Measurements from ENCODE around the gene UCP2.

The UCP2 gene

DNA sequence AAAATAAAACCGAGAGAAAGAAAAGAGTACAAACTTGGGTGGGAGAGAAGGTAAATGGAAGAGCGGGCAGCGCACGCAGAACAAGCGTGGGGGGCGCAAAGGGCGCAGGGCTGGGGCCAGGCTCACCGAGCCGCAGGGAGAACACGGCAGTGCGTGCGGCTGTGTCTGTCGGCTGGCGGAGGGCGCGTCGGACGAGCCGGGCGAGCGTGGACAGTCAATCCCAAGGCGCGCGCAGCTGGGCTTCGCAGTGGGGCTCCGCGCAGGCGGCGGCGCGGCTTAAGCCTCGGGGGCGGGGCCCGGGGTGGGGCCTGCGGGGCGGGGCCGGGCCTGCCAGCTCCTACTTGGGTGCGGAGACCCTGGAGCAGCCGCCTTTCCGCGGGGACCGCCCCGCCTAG is at the start of gene UCP2:
UCP2 (minus strand) TSS at position 249 of the 395 bp plus-strand sequence. CDS start 4,465 bp downstream, outside the sequence.
- peak; percentile 91 for DNase-seq (ENCODE audit: low spot score)

- no peak for DNase-seq (ENCODE audit: low spot score)
These were observed 48.4 kb upstream of the UCP2 start for GRCh38 chr11:74030723-74031676.

- DNase-seq (ENCODE audit: low spot score) = peak; percentile 50
These were observed 43.0 kb upstream of the UCP2 start for GRCh38 chr11:74025467-74026166.

GRCh38 chr11:74024261-74025029 is 41.8 kb upstream of the UCP2 start:
- peak; percentile 76 for DNase-seq (ENCODE audit: low spot score)

DNA sequence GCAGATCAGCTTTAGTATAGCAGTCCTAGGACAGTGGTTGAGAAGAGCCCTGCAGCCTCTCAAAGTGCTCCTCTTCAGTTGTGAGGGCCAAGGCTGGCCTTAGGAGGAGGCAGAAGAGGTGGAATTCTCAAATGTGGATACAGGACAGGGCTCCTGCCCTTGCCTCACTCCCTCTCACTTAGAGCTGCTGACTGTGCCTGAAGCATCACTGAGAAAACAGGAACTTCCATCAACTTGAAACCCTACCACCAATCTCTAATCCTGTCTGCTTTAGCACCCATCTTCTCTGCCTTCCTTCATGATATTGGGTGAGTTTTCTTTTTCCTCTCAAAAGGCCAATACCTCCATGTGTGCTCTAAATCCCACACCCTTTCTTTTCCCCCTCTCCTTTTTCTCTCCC is 40.6 kb upstream of the UCP2 start:
- no peak for DNase-seq (ENCODE audit: low spot score)

- DNase-seq (ENCODE audit: low spot score) = no peak
These were observed 39.9 kb upstream of the UCP2 start for GRCh38 chr11:74022546-74022945.

GRCh38 chr11:74021998-74022397 is 39.4 kb upstream of the UCP2 start:
- DNase-seq (ENCODE audit: low spot score) = no peak

DNA sequence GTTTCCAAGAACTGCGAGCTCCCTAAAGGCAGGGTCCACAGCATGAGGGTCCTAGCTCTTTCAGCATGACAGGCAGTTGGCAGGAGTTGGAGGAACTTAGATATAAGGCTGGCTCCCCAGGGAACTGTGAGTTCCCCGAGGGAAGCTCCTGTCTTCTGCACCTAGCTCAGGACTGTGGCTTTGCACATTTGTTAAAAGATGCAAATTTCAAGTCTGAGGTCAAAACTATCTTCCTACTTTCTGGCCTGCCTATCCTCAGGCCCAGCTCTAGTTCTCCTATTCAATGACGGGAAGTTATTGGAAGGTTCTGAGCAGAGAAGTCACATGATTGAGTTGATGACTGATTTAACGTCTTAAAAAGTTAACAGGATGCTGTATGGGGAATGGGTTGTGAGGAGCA is 37.9 kb upstream of the UCP2 start:
- DNase-seq (ENCODE audit: low spot score) = peak; percentile 47

DNA sequence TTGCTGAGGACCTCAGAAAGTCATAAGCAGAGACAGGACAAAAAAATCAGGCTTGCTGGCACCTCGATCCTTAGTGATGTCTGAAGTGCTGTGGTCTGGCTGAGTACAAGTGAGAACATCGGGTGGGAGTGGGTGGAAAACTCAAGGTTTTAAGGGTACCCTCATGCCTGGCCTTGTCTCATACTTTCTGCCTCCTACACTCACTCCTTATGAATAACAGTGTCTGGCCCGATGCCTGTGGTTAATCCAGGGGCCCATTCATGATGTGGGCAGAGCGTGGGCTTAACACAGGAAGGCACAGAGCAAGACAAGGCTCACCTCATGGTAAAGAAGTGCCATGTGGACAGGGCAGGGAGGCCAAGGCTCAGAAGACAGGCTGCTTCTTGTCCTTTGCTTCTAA is 37.2 kb upstream of the UCP2 start:
- DNase-seq (ENCODE audit: low spot score) = peak; percentile 74

- DNase-seq (ENCODE audit: low spot score) = no peak
These were observed 36.6 kb upstream of the UCP2 start for GRCh38 chr11:74019104-74019738.

GRCh38 chr11:74018331-74019005 is 35.8 kb upstream of the UCP2 start:
- no peak for DNase-seq (ENCODE audit: low spot score)

GRCh38 chr11:74017631-74018030 is 35.0 kb upstream of the UCP2 start:
- no peak for DNase-seq (ENCODE audit: low spot score)

DNA sequence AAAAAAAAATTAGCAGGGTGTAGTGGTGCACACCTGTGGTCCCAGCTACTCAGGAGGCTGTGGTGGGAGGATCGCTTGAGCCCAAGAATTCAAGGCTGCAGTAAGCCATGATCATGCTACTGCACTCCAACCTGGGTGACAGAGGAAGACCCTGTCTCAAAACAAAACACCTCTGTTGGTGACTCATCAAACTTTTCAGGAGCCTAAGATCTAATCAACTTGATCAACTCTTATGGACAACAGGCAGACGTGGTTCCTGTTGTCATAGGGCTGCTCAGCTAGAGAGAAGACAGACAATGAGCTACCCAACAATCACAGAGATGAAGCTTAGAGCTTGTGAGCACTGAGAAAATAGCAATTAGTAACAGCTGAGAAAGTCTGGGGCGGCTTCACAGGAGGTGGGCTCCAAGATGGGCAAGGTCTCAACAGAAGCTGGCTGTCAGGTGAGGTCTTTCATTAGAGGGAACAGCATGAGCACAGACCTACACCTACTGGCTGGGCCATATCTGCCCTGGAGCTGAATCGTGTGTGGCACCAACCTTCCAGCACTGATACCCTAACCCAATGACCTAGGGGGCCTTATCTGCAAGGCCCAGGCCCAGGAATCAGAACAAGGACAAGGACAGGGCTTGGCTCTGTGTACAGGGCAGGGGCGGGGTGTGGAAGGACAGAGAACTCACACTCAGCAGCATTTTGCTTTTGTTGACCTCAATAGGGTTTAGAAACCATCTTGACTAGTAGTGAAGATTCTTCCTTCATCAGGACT is 33.5 kb upstream of the UCP2 start:
- peak; percentile 54 for DNase-seq (ENCODE audit: low spot score)

- no peak for DNase-seq (ENCODE audit: low spot score)
These were observed 32.2 kb upstream of the UCP2 start for GRCh38 chr11:74014880-74015279.

DNA sequence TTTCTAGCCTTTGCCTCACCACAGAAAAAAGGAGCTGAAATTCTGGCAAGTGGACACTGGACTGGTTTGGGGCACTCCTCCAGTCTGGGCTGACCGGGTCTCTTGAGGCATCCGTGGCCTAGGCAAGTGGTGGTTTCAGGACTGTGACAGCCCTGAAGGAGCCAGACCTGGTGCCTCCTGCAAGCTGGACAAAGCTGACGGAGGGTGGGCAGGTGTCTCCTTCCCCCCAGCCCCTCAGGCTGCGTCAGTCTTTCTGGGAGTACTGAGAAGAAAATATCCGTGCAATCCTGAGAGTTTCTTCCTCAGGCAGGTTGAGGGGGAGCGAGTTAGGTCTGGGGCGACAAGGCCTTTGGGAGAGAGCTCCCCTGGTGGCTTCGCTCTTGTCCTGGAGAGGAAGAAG is 30.5 kb upstream of the UCP2 start:
- DNase-seq (ENCODE audit: low spot score) = no peak

DNA sequence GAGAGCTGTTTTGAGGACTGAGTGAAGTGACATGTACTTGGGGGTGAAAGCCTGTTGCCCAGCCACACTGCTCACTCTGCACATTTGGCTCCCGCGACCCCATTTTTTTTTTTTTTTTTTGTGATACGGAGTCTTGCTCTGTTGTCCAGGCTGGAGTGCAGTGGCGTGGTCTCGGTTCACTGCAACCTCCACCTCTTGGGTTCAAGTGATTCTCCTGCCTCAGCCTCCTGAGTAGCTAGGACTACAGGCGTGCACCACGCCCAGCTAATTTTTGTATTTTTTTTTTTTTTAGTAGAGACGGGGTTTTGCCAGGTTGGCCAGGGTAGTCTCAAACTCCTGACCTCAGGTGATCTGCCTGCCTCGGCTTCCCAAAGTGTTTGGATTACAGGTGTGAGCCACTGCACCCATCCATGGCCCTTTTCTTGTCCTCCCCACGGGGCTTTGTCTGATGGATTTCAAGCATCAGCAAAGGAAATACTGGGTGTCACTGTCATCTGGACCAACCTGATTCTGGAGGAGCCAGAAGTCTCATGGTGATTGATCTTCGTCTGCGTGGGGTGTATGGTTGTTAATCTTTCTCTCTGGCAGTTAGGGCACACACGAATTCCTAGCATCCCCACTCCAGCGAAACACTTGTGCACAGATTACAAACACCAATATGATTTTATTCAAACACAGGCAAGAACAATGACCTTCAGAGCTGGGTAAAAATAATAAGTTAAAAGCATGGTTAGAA is 29.6 kb upstream of the UCP2 start:
- no peak for DNase-seq (ENCODE audit: low spot score)

DNA sequence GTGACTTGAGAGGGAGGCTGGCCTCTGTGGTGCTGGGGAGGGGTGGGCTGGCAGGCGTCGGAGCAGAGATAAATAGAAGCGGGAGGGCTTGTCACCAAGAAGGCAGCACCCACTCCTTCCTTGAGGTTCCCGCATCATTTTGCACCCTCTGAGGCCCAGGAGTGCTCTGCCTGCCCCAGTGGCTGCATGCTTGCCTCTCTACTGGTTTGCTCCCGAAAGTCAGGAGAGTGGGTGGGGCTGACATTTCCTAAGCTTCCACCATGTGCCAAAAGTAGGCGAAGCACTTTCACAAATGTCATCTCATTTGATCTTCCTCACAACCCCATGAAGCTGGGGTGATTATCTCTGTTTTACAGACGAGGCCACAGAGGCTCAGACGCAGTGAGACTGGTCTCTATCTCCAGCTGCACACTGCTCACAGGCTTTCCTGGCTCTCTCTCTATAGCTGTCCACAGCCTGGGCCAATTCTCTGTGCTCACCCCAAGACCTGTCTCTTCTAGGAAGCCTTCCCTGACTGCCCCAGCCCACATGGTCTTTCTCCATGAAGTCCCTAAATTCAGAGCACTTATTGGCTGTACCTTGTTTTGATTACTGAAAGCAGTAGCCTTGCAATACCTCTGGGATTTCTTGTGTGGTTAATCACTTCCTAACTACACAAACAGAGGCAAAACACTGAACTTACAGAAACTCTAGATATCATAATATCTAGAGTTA is 28.9 kb upstream of the UCP2 start:
- DNase-seq (ENCODE audit: low spot score) = peak; percentile 86

- DNase-seq (ENCODE audit: low spot score) = no peak
These were observed 28.0 kb upstream of the UCP2 start for GRCh38 chr11:74010306-74011300.

All from activated CD4-positive, alpha-beta T cell treated with anti-CD3 and anti-CD28 coated beads, Interleukin-2, Interleukin-4, amounts not matched to agents 100 ng/mL and 50 ng/mL, durations not matched to agents 16 hours and 8 hours (primary cell).